Upper lobe of left lung (tissue), 6 donors: ENCODE data around the gene BEND7. TPM values are rescaled to one million over a fixed set of nuclear protein-coding genes. Genes with fewer than 3 reads are reported as not detected.

Source experiments
- ATAC-seq, 2 donors: fragments of 200-7000 bp; cut with Tn5 transposase; one replicate each; pipeline ENCODE4 v1.9.1; 2022; ENCODE audit warnings: mild to moderate bottlenecking in 2 of 2, moderate library complexity in 2 of 2; ENCODE audit not compliant: low FRiP score in 2 of 2
- DNase-seq, 2 donors: peaks; one replicate each; pipeline ENCODE4 v3.0.0-alpha.2; 2019 to 2020
- H3K27ac ChIP-seq, 4 donors: fragments of 200-600 bp; sonication (generic); one replicate each; pipeline ENCODE4 v1.5.1; 2016 to 2019
- H3K27me3 ChIP-seq, 4 donors: fragments of 200-600 bp; sonication (generic); one replicate each; pipeline ENCODE4 v1.5.1; 2017 to 2019
- H3K36me3 ChIP-seq, 4 donors: fragments of 200-600 bp; sonication (generic); one replicate each; pipeline ENCODE4 v1.5.1; 2016 to 2019
- H3K4me1 ChIP-seq, 4 donors: fragments of 200-600 bp; sonication (generic); one replicate each; pipeline ENCODE4 v1.5.1; 2018 to 2019
- H3K4me3 ChIP-seq, 4 donors: fragments of 200-600 bp; sonication (generic); one replicate each; pipeline ENCODE4 v1.5.1; 2017 to 2019; ENCODE audit warnings: mild to moderate bottlenecking in 2 of 4, moderate library complexity in 1 of 4
- H3K9me3 ChIP-seq, 4 donors: fragments of 200-600 bp; sonication (generic); one replicate each; pipeline ENCODE4 v1.5.1; 2018 to 2019
- CTCF ChIP-seq, 6 experiments: fragments of 450-650 bp in 4 of 6; fragments of 200-600 bp in 2 of 6; sonication (generic) in 2 of 6; IDR thresholded peaks; one replicate each; pipeline ENCODE4 v1.5.1; 2016 to 2019; ENCODE audit warnings: antibody characterized with exemption in 6 of 6
- EP300 ChIP-seq, 4 donors: sonication (generic); formaldehyde crosslinking; IDR thresholded peaks; one replicate each; pipeline ENCODE4 v1.5.1; 2017; ENCODE audit warnings: antibody characterized with exemption in 4 of 4, control low read depth in 2 of 4
- POLR2A ChIP-seq, 4 donors: fragments of 450-650 bp; IDR thresholded peaks; one replicate each; pipeline ENCODE4 v1.5.1; 2016 to 2017; ENCODE audit warnings: antibody characterized with exemption in 4 of 4, mild to moderate bottlenecking in 2 of 4
- POLR2AphosphoS5 ChIP-seq, 2 donors: sonication (generic); formaldehyde crosslinking; IDR thresholded peaks; one replicate each; pipeline ENCODE4 v1.5.1; 2017; ENCODE audit warnings: antibody characterized with exemption in 2 of 2
- WGBS, 2 donors: methylation state at CpG; one replicate each; pipeline ENCODE4 v1.1.5; 2017 to 2018; 5-methylcytosine and 5-hydroxymethylcytosine counted together
- total RNA-seq, 6 donors: library from RNA; depleted of rRNA in 4 of 6; stranded (reverse); fragments of >200 nt in 4 of 6; gene quantifications; one replicate each; pipeline versions ENCODE4 v1.1.0 to v1.2.1, GENCODE V29; 2016 to 2021
- donor health status: DM: no; HTN: no; CAD: no; lungs with moderate emphysema.
- donor health status: DM: no; HTN: yes; CAD: no; lungs with severe emphysema.

The BEND7 gene
- total RNA-seq, 6 donors from 2014 or later: 12.4 to 57.6 (median 26.4) TPM

GRCh38 chr10:13450069-13450468 is 78.7 kb downstream of the BEND7 start:
- Histone ChIP-seq H3K27ac (no peak overlapping the region), H3K4me3 (no peak overlapping the region), H3K27me3 (no peaks in the 10 kb centered on the region), H3K4me1 (peaks cover 0 to 6% (median 0%) of the 10 kb centered on the region in 4 donors), H3K36me3 (peaks cover 0 to 16% (median 3%) of the 10 kb centered on the region in 4 donors), H3K9me3 (no peaks in the 10 kb centered on the region)
- DNase-seq (no peak), ATAC-seq (peak in 1 of 2 donors; percentile 69)
- WGBS, 2 donors: 55 to 68% methylated on average over 4 of the region's 4 CpGs
- no peak for TF ChIP-seq POLR2AphosphoS5 (IDR thresholded peaks at IDR 0.05)
- no peak for TF ChIP-seq POLR2A (IDR thresholded peaks at IDR 0.05)
- TF ChIP-seq CTCF (IDR thresholded peaks at IDR 0.05): no peak
- TF ChIP-seq EP300 (IDR thresholded peaks at IDR 0.05): no peak

- 78 to 89% methylated on average over 7 of the region's 7 CpGs for WGBS, 2 donors
- Histone ChIP-seq H3K4me3 (no peak overlapping the region), H3K27ac (no peak overlapping the region), H3K4me1 (peaks cover 0 to 5% (median 0%) of the 10 kb centered on the region in 4 donors), H3K27me3 (no peaks in the 10 kb centered on the region), H3K9me3 (no peaks in the 10 kb centered on the region), H3K36me3 (peaks cover 0 to 16% (median 3%) of the 10 kb centered on the region in 4 donors)
- no peak for ATAC-seq
- TF ChIP-seq POLR2A (IDR thresholded peaks at IDR 0.05) (no peak), CTCF (IDR thresholded peaks at IDR 0.05) (no peak), EP300 (IDR thresholded peaks at IDR 0.05) (no peak), POLR2AphosphoS5 (IDR thresholded peaks at IDR 0.05) (no peak)
- DNase-seq: no peak
Measured at GRCh38 chr10:13449296-13449695, 79.5 kb downstream of the BEND7 start.

- Histone ChIP-seq H3K4me3 (no peak overlapping the region), H3K27me3 (no peaks in the 10 kb centered on the region), H3K36me3 (peaks cover 0 to 16% (median 3%) of the 10 kb centered on the region in 4 donors), H3K27ac (no peak overlapping the region), H3K4me1 (no peaks in the 10 kb centered on the region), H3K9me3 (no peaks in the 10 kb centered on the region)
- TF ChIP-seq POLR2AphosphoS5 (IDR thresholded peaks at IDR 0.05) (no peak), EP300 (IDR thresholded peaks at IDR 0.05) (no peak), POLR2A (IDR thresholded peaks at IDR 0.05) (no peak), CTCF (IDR thresholded peaks at IDR 0.05) (no peak)
- WGBS, 2 donors: 94 to 99% methylated on average over 7 to 8 of the region's 8 CpGs
- DNase-seq: no peak
- peak in 1 of 2 donors; percentile 91 for ATAC-seq
Measured at GRCh38 chr10:13448216-13448615, 80.6 kb downstream of the BEND7 start.

DNA sequence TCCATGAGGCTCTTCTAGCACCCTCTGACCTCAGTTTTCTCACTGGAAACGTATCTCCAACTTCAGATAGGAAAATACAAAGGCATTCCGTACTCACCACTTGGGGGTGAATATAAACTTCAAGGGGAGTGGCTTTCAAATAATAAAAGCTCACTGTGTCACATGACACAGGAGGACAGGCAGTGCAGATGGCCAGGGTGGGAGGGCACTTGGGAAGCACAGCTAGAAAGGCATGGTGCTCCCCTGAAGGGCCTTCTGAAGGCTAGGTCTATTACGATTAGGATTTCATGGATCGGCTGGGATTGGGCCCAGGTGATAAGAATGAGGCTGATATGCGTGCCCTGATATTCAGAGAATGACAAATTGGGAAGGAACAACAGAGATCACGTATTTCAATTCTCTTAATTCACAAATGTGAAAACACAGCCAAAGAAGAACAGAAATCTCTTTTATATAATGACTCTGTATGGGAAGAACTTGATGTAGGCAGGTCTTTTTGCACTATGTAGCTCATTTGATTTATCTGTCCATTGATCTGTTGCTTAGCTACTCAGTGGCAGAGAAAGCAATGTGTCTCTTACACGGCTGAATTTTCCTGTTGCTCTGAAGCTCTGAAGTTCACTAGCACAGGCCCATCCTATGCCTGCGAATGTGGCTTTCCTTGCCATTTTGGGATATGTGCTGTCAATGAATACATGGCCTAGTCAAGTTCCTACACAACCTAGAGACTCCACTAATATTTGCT is 83.0 kb downstream of the BEND7 start:
- H3K4me3 ChIP-seq: no peak overlapping the region
- DNase-seq (no peak), ATAC-seq (no peak)
- H3K27me3 ChIP-seq: no peaks in the 10 kb centered on the region
- 91% methylated on average over 8 of the region's 8 CpGs for WGBS, 2 donors
- H3K27ac ChIP-seq: no peak overlapping the region
- peaks cover 0 to under 1% (median 0%) of the 10 kb centered on the region in 4 donors for H3K4me1 ChIP-seq
- peaks cover 0 to 16% (median 3%) of the 10 kb centered on the region in 4 donors for H3K36me3 ChIP-seq
- no peaks in the 10 kb centered on the region for H3K9me3 ChIP-seq
- TF ChIP-seq POLR2A (IDR thresholded peaks at IDR 0.05): no peak
- TF ChIP-seq EP300 (IDR thresholded peaks at IDR 0.05): no peak
- TF ChIP-seq POLR2AphosphoS5 (IDR thresholded peaks at IDR 0.05): no peak
- TF ChIP-seq CTCF (IDR thresholded peaks at IDR 0.05): no peak
